Ishikawa (cell line): ENCODE measurements around the gene FRAS1.

ENCODE experiments used
- CEBPB ChIP-seq: IDR thresholded peaks from 2 replicates; pipeline ENCODE4 v1.6.1; 2012
- CREB1 ChIP-seq: IDR thresholded peaks from 2 replicates; pipeline ENCODE4 v1.6.1; 2012; ENCODE audit warnings: low read depth
- EGR1 ChIP-seq: IDR thresholded peaks from 2 replicates; pipeline ENCODE4 v1.6.1; 2012
- EP300 ChIP-seq: IDR thresholded peaks from 2 replicates; pipeline ENCODE4 v1.6.1; 2012; ENCODE audit warnings: borderline replicate concordance
- FOXM1 ChIP-seq: IDR thresholded peaks from 2 replicates; pipeline ENCODE4 v1.6.1; 2012; ENCODE audit warnings: low read depth, borderline replicate concordance
- MAX ChIP-seq: IDR thresholded peaks from 2 replicates; pipeline ENCODE4 v1.6.1; 2012
- NFIC ChIP-seq: IDR thresholded peaks from 2 replicates; pipeline ENCODE4 v1.6.1; 2012
- RAD21 ChIP-seq: IDR thresholded peaks from 2 replicates; pipeline ENCODE4 v1.6.1; 2012; ENCODE audit warnings: low read depth
- REST ChIP-seq: IDR thresholded peaks from 2 replicates; pipeline ENCODE4 v1.6.1; 2012; ENCODE audit warnings: low read depth, mild to moderate bottlenecking
- TAF1 ChIP-seq: IDR thresholded peaks from 2 replicates; pipeline ENCODE4 v1.6.1; 2012; ENCODE audit warnings: low read depth, mild to moderate bottlenecking
- TCF12 ChIP-seq: IDR thresholded peaks from 2 replicates; pipeline ENCODE4 v1.6.1; 2012; ENCODE audit warnings: low read depth
- TEAD4 ChIP-seq: IDR thresholded peaks from 2 replicates; pipeline ENCODE4 v1.6.1; 2012
- USF1 ChIP-seq: IDR thresholded peaks from 2 replicates; pipeline ENCODE4 v1.6.1; 2012
- YY1 ChIP-seq: IDR thresholded peaks from 2 replicates; pipeline ENCODE4 v1.6.1; 2012; ENCODE audit warnings: low read depth
- ZBTB7A ChIP-seq: IDR thresholded peaks from 2 replicates; pipeline ENCODE4 v1.6.1; 2012; ENCODE audit warnings: low read depth

FRAS1 gene

GRCh38 chr4:78480286-78480685 lies 423.2 kb downstream of the FRAS1 start:
- TF ChIP-seq MAX: no peak
- TF ChIP-seq NFIC: no peak
- TF ChIP-seq CEBPB: no peak
- no peak for TF ChIP-seq TAF1
- no peak for TF ChIP-seq TCF12
- TF ChIP-seq REST: no peak
- no peak for TF ChIP-seq YY1

GRCh38 chr4:78481180-78481579 lies 424.1 kb downstream of the FRAS1 start:
- TF ChIP-seq EP300: no peak
- TF ChIP-seq REST: no peak
- TF ChIP-seq YY1: no peak
- TF ChIP-seq MAX: no peak
- no peak for TF ChIP-seq USF1
- no peak for TF ChIP-seq CREB1
- no peak for TF ChIP-seq TAF1
- TF ChIP-seq TEAD4: no peak
- TF ChIP-seq ZBTB7A: no peak
- TF ChIP-seq NFIC: no peak
- TF ChIP-seq EGR1: no peak
- no peak for TF ChIP-seq FOXM1
- TF ChIP-seq RAD21: no peak
- no peak for TF ChIP-seq TCF12
- TF ChIP-seq CEBPB: no peak

- no peak for TF ChIP-seq TAF1
- no peak for TF ChIP-seq EP300
- no peak for TF ChIP-seq NFIC
- no peak for TF ChIP-seq REST
- no peak for TF ChIP-seq USF1
- TF ChIP-seq YY1: no peak
- no peak for TF ChIP-seq RAD21
Observed at GRCh38 chr4:78482281-78482680, 425.2 kb downstream of the FRAS1 start.

- no peak for TF ChIP-seq EGR1
- no peak for TF ChIP-seq EP300
- no peak for TF ChIP-seq REST
- no peak for TF ChIP-seq YY1
- no peak for TF ChIP-seq NFIC
- no peak for TF ChIP-seq TCF12
- no peak for TF ChIP-seq ZBTB7A
- no peak for TF ChIP-seq CREB1
- TF ChIP-seq FOXM1: no peak
- TF ChIP-seq USF1: no peak
- TF ChIP-seq RAD21: no peak
- no peak for TF ChIP-seq TAF1
- no peak for TF ChIP-seq TEAD4
- no peak for TF ChIP-seq MAX
- no peak for TF ChIP-seq CEBPB
Observed at GRCh38 chr4:78483811-78484210, 426.7 kb downstream of the FRAS1 start.
